Brain (organoid and tissue), 1 donor: ENCODE measurements around the gene NR0B1. TPM values are rescaled to one million over a fixed set of nuclear protein-coding genes. Genes with fewer than 3 reads are reported as not detected.

Experiments used
- polyA plus RNA-seq: library from polyadenylated mRNA; stranded (reverse); fragments of 350-450 nt; fragmentation: Illumina TruSeq; extraction: RNeasy Lipid Tissue Mini Kit (QIAGEN cat#74804); gene quantifications from one replicate; pipeline ENCODE4 v1.2.3, GENCODE V29; 2015; ENCODE audit warnings: low read depth, low replicate concordance; ENCODE audit not compliant: insufficient read depth

The NR0B1 gene
- polyA plus RNA-seq, 1 donor from 2014 or later: 5.8 TPM

Other genes starting within 250 kb of the NR0B1 start
- gene MAGEB2, start 93.8 kb downstream of the NR0B1 start, polyA plus RNA-seq: not detected
- not detected for gene MAGEB3, start 78.7 kb downstream of the NR0B1 start, polyA plus RNA-seq
- not detected for gene MAGEB4, start 67.4 kb downstream of the NR0B1 start, polyA plus RNA-seq
- gene MAGEB1, start 62.2 kb downstream of the NR0B1 start, polyA plus RNA-seq: not detected